HG03103 (cell line): ENCODE measurements around the gene RPS27L.

Experiments used
- ATAC-seq: cut with Tn5 transposase; IDR thresholded peaks from one replicate; pipeline ENCODE4 v1.9.1; 2021; ENCODE audit warnings: low read depth; ENCODE audit not compliant: unreplicated experiment

Gene RPS27L

DNA sequence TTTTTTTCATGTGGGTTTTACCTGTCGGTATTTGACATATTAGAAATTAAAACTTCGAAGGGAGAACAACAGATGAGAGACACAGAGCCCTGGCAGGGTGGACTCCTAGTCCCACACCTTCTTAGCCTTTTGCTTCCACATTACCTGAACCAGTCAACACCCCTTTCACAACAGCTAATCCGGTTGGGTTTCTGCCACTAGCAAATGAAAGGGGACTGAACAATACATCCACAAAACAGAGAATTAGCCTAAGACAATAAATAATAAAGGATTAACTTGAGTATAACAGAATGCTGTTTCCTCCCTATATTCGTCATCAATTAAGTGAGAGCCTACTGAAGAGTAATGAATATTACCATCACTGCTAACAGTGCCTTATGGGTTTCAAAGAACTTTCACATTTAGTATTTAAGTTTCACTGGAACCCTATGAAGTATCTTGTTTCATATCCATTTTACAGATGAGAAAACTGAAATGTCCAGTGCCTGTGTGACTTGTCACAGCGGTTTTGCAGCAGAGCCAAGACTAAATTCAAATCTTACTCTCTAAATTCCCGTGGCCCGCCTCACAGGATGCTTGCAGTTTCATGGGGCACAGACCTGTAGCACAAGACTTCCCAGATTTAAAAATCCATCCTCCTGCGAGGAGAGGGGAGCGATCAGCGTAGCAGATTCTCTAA lies 31.1 kb upstream of the RPS27L start:
- ATAC-seq = no peak

DNA sequence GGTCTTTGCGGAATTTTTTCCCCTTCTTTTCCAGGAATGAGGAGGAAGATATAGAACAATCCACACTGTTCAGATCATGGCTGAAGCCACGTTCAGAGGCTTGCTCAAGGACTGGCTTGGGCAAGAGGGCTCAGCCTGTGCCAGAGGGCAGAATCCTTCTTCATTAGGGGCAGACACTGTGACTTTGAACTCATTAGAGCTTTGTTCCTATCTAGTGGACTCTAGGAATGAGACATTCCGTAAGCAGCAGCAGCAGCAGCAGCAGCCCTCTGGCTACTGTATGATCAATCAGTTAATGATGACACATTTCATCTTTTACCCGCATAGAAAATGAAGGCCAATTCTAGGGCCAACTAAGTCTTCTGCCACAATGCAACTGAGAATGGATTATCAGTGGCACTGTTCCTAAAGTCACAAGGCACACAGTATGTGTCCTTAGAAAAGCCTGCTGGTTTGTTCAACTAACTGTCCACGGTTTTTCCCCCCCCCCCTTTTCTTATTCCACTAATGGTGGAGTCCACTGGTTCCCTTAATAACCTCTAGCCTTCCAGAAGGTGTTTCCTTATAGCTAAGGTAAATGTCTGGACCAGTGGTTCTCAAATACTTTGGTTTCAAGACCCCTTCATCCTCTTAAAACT lies 30.4 kb upstream of the RPS27L start:
- ATAC-seq = no peak

- no peak for ATAC-seq
Observed at GRCh38 chr15:63186065-63186464, 28.8 kb upstream of the RPS27L start.

DNA sequence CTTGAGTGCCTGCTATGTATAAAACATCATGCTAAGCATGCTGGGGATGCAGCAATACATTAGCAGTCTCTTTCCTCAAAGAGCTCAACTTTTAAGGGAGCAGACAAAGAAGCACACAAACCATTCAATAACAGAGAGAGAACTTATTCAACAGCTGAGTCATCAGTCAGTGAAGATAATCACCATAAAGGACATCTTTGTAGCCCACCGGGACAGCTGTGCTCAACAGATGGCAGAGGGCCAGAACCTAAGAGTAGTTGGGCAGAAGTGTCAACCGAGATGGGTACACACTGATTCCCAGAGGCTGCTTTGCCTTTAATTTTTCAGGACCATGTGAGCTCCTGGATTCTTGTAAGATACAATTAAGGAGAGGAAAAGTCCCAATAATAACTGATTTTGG lies 27.9 kb upstream of the RPS27L start:
- ATAC-seq = no peak

DNA sequence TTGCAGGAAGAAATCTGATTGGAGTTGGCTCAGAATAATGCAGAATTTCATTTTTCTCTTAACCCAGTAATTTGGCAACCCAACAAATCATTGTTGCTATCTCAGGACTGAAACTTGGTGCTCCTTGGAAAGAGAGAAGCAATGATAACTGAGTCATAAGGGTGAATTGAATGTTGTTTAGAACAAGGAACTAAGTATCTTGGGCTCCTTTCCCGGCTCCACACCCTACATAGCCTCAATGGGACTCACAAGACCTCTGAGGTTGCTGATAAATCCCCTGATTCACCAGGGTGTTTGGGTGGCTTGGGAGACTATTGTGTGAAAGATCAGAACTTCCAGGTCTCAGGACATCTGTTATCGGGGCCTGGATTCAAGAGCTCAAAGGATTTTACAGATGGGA lies 24.4 kb upstream of the RPS27L start:
- no peak for ATAC-seq

GRCh38 chr15:63180746-63181145 lies 23.5 kb upstream of the RPS27L start:
- no peak for ATAC-seq

- ATAC-seq = no peak
Observed at GRCh38 chr15:63178034-63178433, 20.8 kb upstream of the RPS27L start.

- no peak for ATAC-seq
Observed at GRCh38 chr15:63176302-63176701, 19.0 kb upstream of the RPS27L start.

- no peak for ATAC-seq
Observed at GRCh38 chr15:63172851-63173451, 15.7 kb upstream of the RPS27L start.

- no peak for ATAC-seq
Observed at GRCh38 chr15:63172376-63172775, 15.1 kb upstream of the RPS27L start.

DNA sequence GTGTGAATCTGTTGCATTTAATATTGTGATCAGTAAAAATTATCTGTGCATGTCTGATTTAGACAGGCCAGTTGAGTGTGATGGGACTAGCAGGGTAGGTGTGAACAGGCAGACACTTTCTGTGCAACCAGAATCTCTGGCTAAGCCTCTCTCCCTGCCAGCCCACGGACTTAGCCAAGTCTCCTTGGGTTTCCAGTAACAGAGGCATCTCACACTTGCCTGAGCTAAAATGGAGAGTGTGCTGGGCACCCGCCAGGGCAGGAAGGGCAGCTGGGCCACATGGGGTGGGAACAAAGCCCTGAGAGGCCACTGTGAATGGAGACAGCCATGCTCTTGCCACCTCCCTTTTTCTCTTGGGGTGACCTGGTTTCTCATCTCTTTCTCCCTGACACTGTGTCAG lies 12.5 kb upstream of the RPS27L start:
- ATAC-seq = no peak

DNA sequence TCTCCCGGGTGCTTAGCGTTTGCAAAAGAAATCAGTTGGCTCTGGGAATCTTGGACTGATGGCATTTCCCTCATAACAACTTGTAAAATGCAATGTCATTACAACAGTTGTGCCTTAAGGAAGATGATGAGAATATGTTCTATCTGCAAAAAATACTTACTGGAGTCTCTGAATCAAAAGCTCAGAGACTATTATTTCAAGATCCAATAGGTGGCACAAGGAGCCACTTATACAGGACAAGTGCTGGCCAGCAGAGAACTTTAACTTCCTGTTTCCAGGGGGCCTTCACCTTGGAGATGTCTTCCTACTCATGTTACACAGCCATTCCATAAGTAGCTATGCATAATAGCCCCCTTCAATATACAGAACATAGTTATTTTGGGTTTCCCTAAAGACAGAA lies 8.9 kb upstream of the RPS27L start:
- no peak for ATAC-seq

DNA sequence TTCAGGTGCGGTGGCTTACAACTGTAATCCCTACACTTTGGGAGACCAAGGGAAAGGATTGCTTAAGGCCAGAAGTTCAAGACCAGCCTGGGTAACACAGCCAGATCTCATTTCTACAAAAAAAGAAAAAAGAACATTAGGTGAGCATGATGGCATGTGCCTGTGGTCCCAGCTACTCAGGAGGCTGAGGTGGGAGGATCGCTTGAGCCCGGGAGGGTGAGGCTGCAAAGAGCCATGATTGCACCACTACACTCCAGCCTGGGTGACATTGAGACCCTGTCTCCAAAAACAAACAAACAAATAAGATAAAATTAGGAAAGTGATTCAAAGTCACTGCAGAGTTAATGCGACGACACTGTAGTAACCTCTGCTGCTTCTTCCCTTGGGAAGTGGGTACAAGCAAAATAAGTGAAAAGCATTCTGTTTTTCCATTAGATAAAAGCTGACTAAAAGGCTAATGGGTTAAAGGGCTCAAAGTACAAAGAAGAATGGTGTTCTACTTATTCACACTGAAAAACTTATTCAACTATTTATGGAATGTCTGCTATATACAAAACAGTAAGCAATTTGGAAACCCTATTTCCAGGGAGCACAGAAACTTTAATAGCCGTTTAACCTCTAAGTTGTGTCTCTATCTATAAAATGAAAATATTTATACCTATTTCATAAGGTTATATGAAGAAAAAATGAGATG lies 8.0 kb upstream of the RPS27L start:
- ATAC-seq = no peak

GRCh38 chr15:63163217-63163616 lies 5.9 kb upstream of the RPS27L start:
- ATAC-seq = no peak

DNA sequence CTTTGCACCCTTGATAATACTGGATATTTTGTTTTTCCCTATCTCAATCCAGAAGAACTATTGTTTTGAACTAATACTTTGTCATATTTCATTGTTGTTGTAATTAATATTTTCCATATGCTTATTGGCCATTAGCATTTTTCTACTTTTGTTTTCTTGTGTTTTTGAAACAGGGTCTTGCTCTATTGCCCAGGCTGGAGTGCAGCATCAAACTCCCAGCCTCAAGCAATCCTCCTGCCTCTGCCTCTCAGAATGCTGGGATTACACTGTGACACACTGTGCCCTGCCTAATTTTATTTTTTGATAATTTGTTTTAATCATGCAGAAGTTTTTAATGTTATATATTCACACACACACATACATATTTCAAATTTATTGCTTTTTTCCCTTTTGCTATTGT lies 3.4 kb upstream of the RPS27L start:
- ATAC-seq = no peak

DNA sequence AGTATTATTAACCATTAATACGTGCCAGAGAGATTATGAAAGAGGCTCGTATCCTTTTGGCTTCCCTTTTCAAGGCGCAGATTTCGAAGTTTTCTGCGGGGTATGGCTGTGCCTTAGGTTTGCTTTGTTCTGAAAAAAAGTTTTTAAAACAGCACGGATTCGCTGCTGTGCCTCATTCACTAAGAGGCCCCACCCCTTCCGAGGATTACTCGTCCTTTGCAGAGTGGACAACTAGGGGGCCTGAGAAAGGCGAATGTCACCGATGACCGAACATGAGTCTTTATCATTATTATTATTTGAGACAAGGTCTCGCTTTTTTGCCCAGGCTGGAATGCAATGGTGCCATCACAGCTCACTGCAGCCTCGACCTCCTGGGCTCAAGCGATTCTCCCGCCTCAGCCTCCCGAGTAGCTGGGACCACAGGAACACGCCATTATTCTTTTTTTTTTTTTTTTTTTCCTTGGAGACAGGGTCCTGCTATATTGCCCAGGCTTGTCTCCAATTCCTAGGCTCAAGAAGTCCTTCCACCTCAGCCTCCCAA lies 684 bp upstream of the RPS27L start:
- ATAC-seq = no peak

GRCh38 chr15:63156755-63157117 lies 541 bp downstream of the RPS27L start:
- ATAC-seq = no peak

GRCh38 chr15:63156086-63156710 lies 1.1 kb downstream of the RPS27L start:
- ATAC-seq = no peak

GRCh38 chr15:63155486-63155885 lies 1.8 kb downstream of the RPS27L start:
- no peak for ATAC-seq

GRCh38 chr15:63151665-63152064 lies 5.6 kb downstream of the RPS27L start:
- ATAC-seq = no peak

DNA sequence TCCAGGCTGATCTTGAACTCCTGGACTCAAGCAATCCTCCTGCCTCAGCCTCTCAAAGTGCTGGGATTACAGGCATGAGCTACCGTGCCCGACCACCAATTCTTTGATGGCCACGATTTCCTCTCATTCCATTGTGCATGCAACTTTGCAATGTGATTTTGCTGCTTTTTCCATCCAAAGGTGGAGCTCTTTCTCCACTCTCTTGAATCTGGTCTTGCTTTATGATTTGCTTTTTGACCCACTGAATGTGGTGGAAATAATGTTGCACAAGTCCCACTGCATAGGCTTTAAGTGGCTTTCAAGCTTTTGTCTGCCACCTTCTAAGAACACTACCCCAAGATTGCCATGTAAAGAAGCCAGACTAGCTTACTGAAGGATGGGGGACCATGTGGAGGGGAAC lies 10.6 kb downstream of the RPS27L start:
- no peak for ATAC-seq
